Thyroid gland (tissue), 4 donors: ENCODE data around the gene CHMP2A. TPM values are rescaled to one million over a fixed set of nuclear protein-coding genes. Genes with fewer than 3 reads are reported as not detected.
A peak's percentile ranks its signal among the peaks of the same experiment; 100 is the strongest.

Experiments
- DNase-seq, 2 donors: peaks; one replicate each; pipeline ENCODE4 v3.0.0-alpha.2; 2019
- H3K27ac ChIP-seq, 3 donors: fragments of 200-600 bp; sonication (generic); 1 replicate in 2 of 3; 2 replicates in 1 of 3; pipeline ENCODE4 v1.5.1; 2016 to 2019; ENCODE audit warnings: mild to moderate bottlenecking in 1 of 3, moderate library complexity in 1 of 3
- H3K27me3 ChIP-seq: fragments of 200-600 bp; sonication (generic); one replicate; pipeline ENCODE4 v1.5.1; 2019
- H3K36me3 ChIP-seq, 2 donors: fragments of 200-600 bp; sonication (generic); one replicate each; pipeline ENCODE4 v1.5.1; 2016 to 2019
- H3K4me1 ChIP-seq, 2 donors: fragments of 200-600 bp; sonication (generic); one replicate each; pipeline ENCODE4 v1.5.1; 2017 to 2019
- H3K4me3 ChIP-seq, 3 donors: fragments of 200-600 bp; sonication (generic); replicated peaks in 1 of 3; 1 replicate in 2 of 3; 2 replicates in 1 of 3; pipeline ENCODE4 v1.5.1; 2016; ENCODE audit warnings: mild to moderate bottlenecking in 1 of 3
- H3K9me3 ChIP-seq: fragments of 200-600 bp; sonication (generic); one replicate; pipeline ENCODE4 v1.5.1; 2017
- CTCF ChIP-seq, 6 experiments: fragments of 200-600 bp in 3 of 6; fragments of 450-650 bp in 3 of 6; sonication (generic) in 3 of 6; IDR thresholded peaks; one replicate each; pipeline ENCODE4 v1.5.1; 2016 to 2019; ENCODE audit warnings: antibody characterized with exemption in 6 of 6, mild to moderate bottlenecking in 2 of 6, inconsistent platforms in 1 of 6, moderate library complexity in 1 of 6
- POLR2A ChIP-seq, 2 donors: fragments of 450-650 bp; IDR thresholded peaks; one replicate each; pipeline ENCODE4 v1.6.1; 2017; ENCODE audit warnings: antibody characterized with exemption in 2 of 2, mild to moderate bottlenecking in 2 of 2, moderate library complexity in 1 of 2
- WGBS, 2 donors: methylation state at CpG; one replicate each; pipeline ENCODE4 v1.1.5; 2017; 5-methylcytosine and 5-hydroxymethylcytosine counted together
- intact Hi-C: fragments of 100-400 bp; cut with DNase I; formaldehyde crosslinking; loops from one replicate; pipeline ENCODE4 v1.15.1; 2023
- total RNA-seq, 4 donors: library from RNA; depleted of rRNA; stranded (reverse); fragments of >200 nt; gene quantifications; one replicate each; pipeline ENCODE4 v1.2.3, GENCODE V29; 2016

The CHMP2A gene
- total RNA-seq, 4 donors from 2014 or later = 123 to 155 (median 148) TPM

- peaks cover 42 to 58% of the 10 kb centered on the region in 2 donors for H3K4me1 ChIP-seq
Observed at GRCh38 chr19:58559275-58560006, 4.5 kb upstream of the CHMP2A start.

DNA sequence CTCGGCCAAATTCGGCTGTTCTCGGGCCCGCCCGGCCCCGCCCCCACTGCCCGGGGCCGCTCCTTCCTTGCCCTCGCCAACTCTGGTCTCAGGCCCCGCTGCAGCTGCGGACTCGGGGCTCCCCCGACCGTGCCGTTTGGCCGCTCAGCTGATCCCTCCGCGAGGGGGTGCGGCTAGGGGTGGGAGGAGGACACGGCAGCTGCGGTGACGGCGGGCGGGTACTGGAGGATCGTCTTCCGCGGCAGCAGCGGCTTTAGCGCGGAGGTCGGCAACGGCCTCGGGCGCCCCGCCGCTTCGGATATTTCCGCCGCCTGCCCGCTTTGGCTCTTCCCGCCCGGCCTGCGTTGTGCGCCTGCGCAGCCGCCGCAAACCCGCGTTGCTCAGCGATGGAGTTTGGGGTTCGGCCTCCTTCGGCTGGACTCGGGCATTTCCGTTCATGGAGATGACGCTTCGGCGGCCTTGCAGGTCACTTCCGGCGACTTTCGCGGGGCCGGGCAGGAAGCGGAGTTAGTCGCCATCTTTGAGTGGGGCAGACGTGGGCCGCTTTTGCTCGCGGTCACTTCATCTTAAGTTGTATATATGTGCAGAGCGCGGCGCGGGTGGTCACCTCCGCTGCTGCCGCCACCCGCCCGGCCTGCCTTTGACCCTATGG, 3.8 kb upstream of the CHMP2A start:
- DNase-seq = peak; percentile 99
- H3K36me3 ChIP-seq = peaks cover 14 to 16% of the 10 kb centered on the region in 2 donors
- TF ChIP-seq POLR2A (IDR thresholded peaks at IDR 0.05) (peak; percentile 56 to 83), CTCF (IDR thresholded peaks at IDR 0.05) (peak in 1 of 6 experiments; percentile 14)
- intact Hi-C loops = no loop called here
- peak overlapping the region; percentile 98 to 100 (median 99) for H3K27ac ChIP-seq
- WGBS, 2 donors = 0% methylated on average over 7 to 8 of the region's 76 CpGs
- peak overlapping the region; percentile 75 to 90 (median 81) for H3K4me3 ChIP-seq
- H3K27me3 ChIP-seq = no peaks in the 10 kb centered on the region
- no peaks in the 10 kb centered on the region for H3K9me3 ChIP-seq
- H3K4me1 ChIP-seq = peaks cover 48 to 64% of the 10 kb centered on the region in 2 donors

More at GRCh38 chr19:58559275-58560006, 4.5 kb upstream of the CHMP2A start:
- TF ChIP-seq CTCF (IDR thresholded peaks at IDR 0.05) (no peak), POLR2A (IDR thresholded peaks at IDR 0.05) (peak in 1 of 2 donors; percentile 64)
- Histone ChIP-seq H3K9me3 (no peaks in the 10 kb centered on the region), H3K27me3 (no peaks in the 10 kb centered on the region), H3K36me3 (peaks cover 14 to 16% of the 10 kb centered on the region in 2 donors), H3K27ac (peak overlapping the region; percentile 98 to 100 (median 99)), H3K4me3 (peak overlapping the region; percentile 75 to 90 (median 81))
- intact Hi-C loops = no loop called here
- WGBS, 2 donors = 0 to 1% methylated on average over 17 to 24 of the region's 33 CpGs
- peak; percentile 93 to 94 for DNase-seq

DNA sequence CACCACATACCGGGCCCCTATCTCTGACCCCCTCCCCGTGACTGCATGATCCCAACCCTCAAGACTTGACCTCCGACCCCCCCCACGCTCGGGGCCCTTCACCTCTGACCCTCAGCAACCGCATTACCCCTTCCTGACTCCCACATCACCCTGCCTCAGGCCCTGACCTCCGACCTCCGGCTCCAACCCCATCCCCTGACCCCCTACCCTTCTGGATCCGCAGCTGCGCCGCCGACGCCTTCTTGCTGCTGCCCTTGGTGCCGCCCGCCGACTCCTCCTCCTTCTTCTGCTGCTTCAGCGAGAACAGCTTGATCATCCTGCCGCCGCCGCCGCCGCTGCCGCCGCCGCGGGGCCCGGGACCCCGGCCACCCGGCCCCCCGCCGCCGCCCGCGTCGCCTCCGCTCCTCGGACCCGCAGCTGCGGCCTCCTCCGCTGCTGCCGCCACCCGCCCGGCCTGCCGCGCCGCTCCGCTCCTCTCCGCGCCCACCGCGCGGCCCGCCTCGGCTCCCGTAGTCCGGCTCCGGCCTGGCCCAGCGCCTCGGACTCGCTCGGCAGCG, 3.2 kb upstream of the CHMP2A start, which contains the start of gene UBE2M:
TSS of gene UBE2M (minus strand) at position 546 of the 557 bp plus-strand sequence. CDS start at position 316, 230 bp downstream.
- peak; percentile 65 to 71 for DNase-seq
- WGBS, 2 donors = 0 to 1% methylated on average over 17 of the region's 62 CpGs
- peaks cover 47 to 64% of the 10 kb centered on the region in 2 donors for H3K4me1 ChIP-seq
- H3K4me3 ChIP-seq = peak within 1 kb of the TSS; percentile 81 to 90 (median 83)
- H3K9me3 ChIP-seq = no peaks in the 10 kb centered on the region
- H3K27ac ChIP-seq = peak within 1 kb of the TSS; percentile 98 to 100 (median 99)
- H3K27me3 ChIP-seq = no peaks in the 10 kb centered on the region
- H3K36me3 ChIP-seq = peaks cover 14 to 16% of the 10 kb centered on the region in 2 donors
- intact Hi-C loops = no loop called here
- TF ChIP-seq CTCF (IDR thresholded peaks at IDR 0.05) (no peak), POLR2A (IDR thresholded peaks at IDR 0.05) (no peak)

DNA sequence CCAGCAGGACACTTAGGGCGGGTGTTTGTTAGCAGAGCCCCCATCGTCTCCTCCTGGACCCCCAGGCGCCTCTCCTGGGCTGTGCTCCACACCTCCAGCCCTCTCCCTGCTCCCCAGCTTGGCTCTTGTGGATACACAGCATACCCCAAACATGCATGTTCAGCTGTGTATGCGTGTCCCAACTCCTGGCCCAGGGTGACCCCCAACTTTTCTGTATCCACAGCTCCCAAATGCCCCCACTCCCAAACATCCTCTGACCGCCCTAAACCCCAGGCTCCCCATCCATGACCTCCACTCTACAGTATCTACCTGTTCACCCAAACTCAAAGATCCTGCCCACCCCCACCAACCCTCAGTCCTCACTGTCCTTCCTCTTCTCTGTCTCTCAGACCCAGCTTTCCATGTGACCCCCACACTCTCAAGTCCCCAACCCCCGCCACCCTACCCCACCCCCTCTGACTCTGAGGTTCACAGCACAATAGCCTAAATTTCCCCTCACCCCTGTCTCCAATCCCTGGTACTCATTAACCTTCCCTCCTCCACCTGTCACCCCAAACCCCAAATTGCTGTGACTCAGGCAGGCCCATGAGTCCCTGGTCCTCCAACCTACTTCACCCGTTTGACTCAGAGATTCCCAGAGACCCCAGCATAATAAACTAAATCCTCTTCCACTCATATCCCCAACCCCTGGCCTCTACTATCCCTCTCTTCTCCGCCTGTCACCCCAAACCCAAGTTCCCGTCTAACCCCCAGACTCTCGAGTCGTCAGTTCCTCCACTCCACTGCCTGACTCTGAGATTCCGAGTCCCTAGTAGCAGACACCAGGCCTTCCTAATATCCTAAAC, 2.5 kb upstream of the CHMP2A start:
- peak overlapping the region; percentile 61 to 90 (median 83) for H3K4me3 ChIP-seq
- TF ChIP-seq CTCF (IDR thresholded peaks at IDR 0.05) (no peak), POLR2A (IDR thresholded peaks at IDR 0.05) (no peak)
- peaks cover 40 to 57% of the 10 kb centered on the region in 2 donors for H3K4me1 ChIP-seq
- H3K27me3 ChIP-seq = no peaks in the 10 kb centered on the region
- no peak for DNase-seq
- H3K27ac ChIP-seq = peak overlapping the region; percentile 87 to 100 (median 98)
- 30 to 35% methylated on average over 12 of the region's 12 CpGs for WGBS, 2 donors
- no peaks in the 10 kb centered on the region for H3K9me3 ChIP-seq
- intact Hi-C loops = no loop called here
- peaks cover 14 to 20% of the 10 kb centered on the region in 2 donors for H3K36me3 ChIP-seq
